ENCODE measurements around the gene NVL. TPM values are rescaled to one million over a fixed set of nuclear protein-coding genes. Genes with fewer than 3 reads are reported as not detected.
"Not testable (repeated sequence)": the region's sequence is repeated elsewhere in the genome, so short reads cannot be mapped to it uniquely, and the experiment has no call there.

Gene NVL
- total and polyA plus RNA-seq, 2 donors (not counting 3 experiments of a cell fraction or from before 2014, with no cell fraction given), result 16.7 to 30.3 TPM

GRCh38 chr1:224349716-224350115 is 19.7 kb upstream of the NVL start:
- H3K4me1 ChIP-seq (ENCODE audit: control insufficient read depth, extremely low read depth, insufficient read depth, low read length); H3K27ac ChIP-seq (ENCODE audit: insufficient read depth, low read depth, low read length); H2AFZ ChIP-seq (ENCODE audit: low read depth, low read length); H3K4me3 ChIP-seq (replicated peaks in 1 of 3; ENCODE audit: insufficient read depth in 1 of 3, low read depth in 1 of 3, low read length in 3 of 3); BruUV-seq (replicated peaks); dilution Hi-C loops (cut with MboI; ENCODE audit: extremely low pct_ligation_motif_present, low sequenced_read_pairs); H3K79me2 ChIP-seq (ENCODE audit: control insufficient read depth, insufficient read depth, low read length); POLR2A ChIA-PET; FAIRE-seq; DNase-seq (ENCODE audit: low read depth, low spot score); H3K27me3 ChIP-seq (ENCODE audit: control insufficient read depth in 2 of 2, insufficient read depth in 2 of 2, low read length in 2 of 2); H3K9me1 ChIP-seq (replicated peaks; ENCODE audit: control insufficient read depth, extremely low read depth, insufficient read depth, low read length); H3K4me2 ChIP-seq (ENCODE audit: insufficient read depth, low read length); intact Hi-C loops (cut with micrococcal nuclease); H4K20me1 ChIP-seq (replicated peaks; ENCODE audit: control insufficient read depth, extremely low read depth, insufficient read depth, low read length); H3K9me3 ChIP-seq (replicated peaks; ENCODE audit: control insufficient read depth, insufficient read depth, low read length); H3K9ac ChIP-seq (replicated peaks; ENCODE audit: extremely low read depth, insufficient read depth, low read length); H3K36me3 ChIP-seq (ENCODE audit: control insufficient read depth in 2 of 2, extremely low read depth in 1 of 2, insufficient read depth in 2 of 2, low read length in 2 of 2); CTCF ChIA-PET: not testable (repeated sequence)

DNA sequence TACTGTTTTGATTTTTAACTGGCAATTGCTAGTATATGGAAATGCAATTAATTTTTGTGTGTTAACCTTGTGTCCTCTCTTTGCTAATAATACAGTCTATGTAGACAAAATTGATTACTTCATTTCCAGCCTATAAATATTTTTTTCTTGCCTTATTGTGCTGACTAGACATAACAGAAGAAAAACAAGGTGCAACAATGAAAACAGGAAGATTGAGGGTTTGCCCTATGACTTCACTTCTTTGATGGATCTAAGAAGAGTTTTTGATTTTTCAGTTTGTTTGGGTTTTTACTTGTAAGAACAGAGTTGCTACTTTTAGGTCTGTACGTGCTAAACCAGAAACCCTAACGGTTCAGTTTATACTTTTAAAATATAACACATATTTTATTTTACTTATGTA is 18.2 kb upstream of the NVL start:
- Histone ChIP-seq H3K9ac (replicated peaks; ENCODE audit: extremely low read depth, insufficient read depth, low read length) (no peak overlapping the region), H4K20me1 (replicated peaks; ENCODE audit: control insufficient read depth, extremely low read depth, insufficient read depth, low read length) (no peaks in the 10 kb centered on the region), H3K9me3 (replicated peaks; ENCODE audit: control insufficient read depth, insufficient read depth, low read length) (peaks cover 2% of the 10 kb centered on the region), H3K4me3 (replicated peaks in 1 of 3; ENCODE audit: insufficient read depth in 1 of 3, low read depth in 1 of 3, low read length in 3 of 3) (no peak overlapping the region), H3K27me3 (ENCODE audit: control insufficient read depth in 2 of 2, insufficient read depth in 2 of 2, low read length in 2 of 2) (peaks cover 0 to 2% of the 10 kb centered on the region in 2 experiments), H3K36me3 (ENCODE audit: control insufficient read depth in 2 of 2, extremely low read depth in 1 of 2, insufficient read depth in 2 of 2, low read length in 2 of 2) (no peaks in the 10 kb centered on the region), H3K4me2 (ENCODE audit: insufficient read depth, low read length) (no peak overlapping the region), H2AFZ (ENCODE audit: low read depth, low read length) (no peak overlapping the region), H3K79me2 (ENCODE audit: control insufficient read depth, insufficient read depth, low read length) (no peaks in the 10 kb centered on the region), H3K9me1 (replicated peaks; ENCODE audit: control insufficient read depth, extremely low read depth, insufficient read depth, low read length) (no peaks in the 10 kb centered on the region), H3K4me1 (ENCODE audit: control insufficient read depth, extremely low read depth, insufficient read depth, low read length) (no peaks in the 10 kb centered on the region), H3K27ac (ENCODE audit: insufficient read depth, low read depth, low read length) (no peak overlapping the region)
- intact Hi-C loops (cut with micrococcal nuclease), result no loop called here
- ChIA-PET POLR2A (no interaction called here), CTCF (no interaction called here)
- TF ChIP-seq MYC (IDR thresholded peaks at IDR 0.05; ENCODE audit: low read depth, low read length) (no peak), POLR2A (IDR thresholded peaks at IDR 0.05; ENCODE audit: low read depth, low read length) (no peak), EZH2 (IDR thresholded peaks at IDR 0.05; ENCODE audit: borderline replicate concordance, low read depth, low read length, severe bottlenecking) (no peak), FOS (IDR thresholded peaks at IDR 0.05; ENCODE audit: borderline replicate concordance, insufficient read depth, low read length) (no peak), POLR2AphosphoS5 (IDR thresholded peaks at IDR 0.05; ENCODE audit: insufficient read depth, low read depth, low read length) (no peak), CTCF (IDR thresholded peaks at IDR 0.05; ENCODE audit: extremely low read depth in 1 of 2, insufficient read depth in 1 of 2, low read depth in 1 of 2, low read length in 2 of 2) (no peak), JUN (IDR thresholded peaks at IDR 0.05; ENCODE audit: borderline replicate concordance, insufficient read depth, insufficient read length, low read depth) (no peak)
- no TSS peak for BruUV-seq (replicated peaks)
- FAIRE-seq, result no peak
- no peak for DNase-seq (ENCODE audit: low read depth, low spot score)
- dilution Hi-C loops (cut with MboI; ENCODE audit: extremely low pct_ligation_motif_present, low sequenced_read_pairs), result no loop called here

Measured in endothelial cell of umbilical vein (primary cell).